RPMI8226 (cell line): ENCODE data around the gene CEP295NL.
"Not testable (repeated sequence)": the region's sequence is repeated elsewhere in the genome, so short reads cannot be mapped to it uniquely, and the experiment has no call there.

ENCODE experiments used
- DNase-seq: peaks from one replicate; pipeline ENCODE4 v3.0.0-alpha.2; 2015

Gene CEP295NL

GRCh38 chr17:78884876-78885667, 17.9 kb downstream of the CEP295NL start:
- no peak for DNase-seq

- DNase-seq: no peak
Observed at GRCh38 chr17:78884148-78884825, 18.7 kb downstream of the CEP295NL start.

- no peak for DNase-seq
Observed at GRCh38 chr17:78883533-78884131, 19.4 kb downstream of the CEP295NL start.

DNA sequence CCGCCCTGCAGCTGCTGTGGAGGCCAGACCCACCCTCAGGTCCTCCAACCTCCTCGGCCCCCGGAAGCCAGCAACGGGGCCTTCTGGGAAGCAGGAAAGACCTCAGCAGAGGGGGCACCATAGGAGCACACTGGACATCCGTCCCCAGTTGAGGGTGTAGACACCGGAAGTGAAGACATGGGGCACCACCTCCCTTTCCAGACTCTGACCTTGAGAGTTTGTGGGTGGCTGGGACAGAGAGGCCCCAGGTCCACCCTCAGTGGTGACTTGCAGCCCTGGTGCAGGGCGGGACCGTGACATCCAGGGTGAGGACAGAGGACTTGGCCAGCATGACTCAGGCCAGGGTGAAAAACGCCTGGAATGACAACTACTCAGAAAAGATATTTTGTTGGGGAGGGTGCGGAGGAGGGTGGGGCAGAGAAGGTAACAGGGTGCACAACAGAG, 19.9 kb downstream of the CEP295NL start:
- no peak for DNase-seq

DNA sequence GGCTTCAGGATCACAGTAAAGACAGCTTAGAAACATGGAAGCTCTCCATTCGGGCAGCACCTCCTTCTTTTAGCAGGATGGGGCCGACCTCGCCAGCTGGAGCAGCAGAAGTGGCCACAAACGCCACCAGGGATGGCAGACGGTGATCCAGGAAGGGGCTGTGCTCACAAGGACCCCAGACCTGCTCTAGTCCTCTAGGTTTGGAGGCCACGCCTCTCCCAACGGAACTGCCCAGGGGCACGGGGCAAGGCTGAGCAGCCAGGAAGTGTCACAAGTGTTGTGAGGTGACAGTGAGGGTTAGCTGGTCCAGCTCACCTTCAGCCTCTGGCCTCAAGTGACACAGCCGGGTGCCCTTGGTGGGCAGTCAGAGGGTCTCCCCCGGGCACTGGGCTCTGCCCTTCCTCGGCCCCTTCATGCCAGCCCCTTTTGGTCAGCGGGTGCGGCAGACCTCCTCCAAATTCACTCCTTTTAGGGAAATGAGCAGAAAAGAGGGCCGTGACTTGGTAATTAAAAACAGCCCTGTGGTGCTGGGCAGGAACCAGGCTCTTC, 20.4 kb downstream of the CEP295NL start:
- no peak for DNase-seq

GRCh38 chr17:78879635-78880186, 23.3 kb downstream of the CEP295NL start:
- no peak for DNase-seq

DNA sequence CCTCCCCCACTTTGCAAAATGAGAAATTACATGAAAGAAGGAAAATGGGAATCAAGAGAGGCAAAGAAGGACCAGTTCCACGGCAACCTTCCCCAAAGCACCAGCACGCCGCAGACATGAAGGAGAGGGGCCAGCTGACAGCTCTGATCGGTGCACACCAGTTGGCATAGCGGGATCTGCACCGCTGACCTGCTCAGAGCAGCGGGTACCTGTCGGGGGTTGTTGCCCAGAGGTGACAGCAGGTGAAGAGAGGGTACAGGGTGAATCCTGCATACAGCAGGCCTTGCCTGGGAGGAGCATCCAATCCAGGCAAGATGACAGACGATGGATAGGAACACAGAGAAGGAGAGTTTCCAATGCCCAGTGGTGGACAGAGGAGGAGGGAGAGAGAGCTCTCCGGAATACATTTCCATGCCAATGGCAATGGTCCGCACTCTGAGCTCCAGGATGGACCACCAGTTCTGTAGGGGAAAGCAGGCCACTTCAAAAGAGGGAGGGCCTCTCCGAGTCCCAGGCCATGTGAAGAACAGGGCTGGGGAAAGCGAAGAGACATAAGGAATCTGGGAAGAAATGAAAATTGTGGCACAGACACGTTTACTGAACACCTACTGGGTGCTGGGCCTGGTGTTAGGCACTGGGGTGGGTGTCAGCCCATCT, 24.0 kb downstream of the CEP295NL start:
- DNase-seq: no peak

- no peak for DNase-seq
Observed at GRCh38 chr17:78878261-78878660, 24.7 kb downstream of the CEP295NL start.

GRCh38 chr17:78876954-78877517, 26.0 kb downstream of the CEP295NL start:
- DNase-seq: not testable (repeated sequence)

- DNase-seq: no peak
Observed at GRCh38 chr17:78876094-78876597, 26.9 kb downstream of the CEP295NL start.

DNA sequence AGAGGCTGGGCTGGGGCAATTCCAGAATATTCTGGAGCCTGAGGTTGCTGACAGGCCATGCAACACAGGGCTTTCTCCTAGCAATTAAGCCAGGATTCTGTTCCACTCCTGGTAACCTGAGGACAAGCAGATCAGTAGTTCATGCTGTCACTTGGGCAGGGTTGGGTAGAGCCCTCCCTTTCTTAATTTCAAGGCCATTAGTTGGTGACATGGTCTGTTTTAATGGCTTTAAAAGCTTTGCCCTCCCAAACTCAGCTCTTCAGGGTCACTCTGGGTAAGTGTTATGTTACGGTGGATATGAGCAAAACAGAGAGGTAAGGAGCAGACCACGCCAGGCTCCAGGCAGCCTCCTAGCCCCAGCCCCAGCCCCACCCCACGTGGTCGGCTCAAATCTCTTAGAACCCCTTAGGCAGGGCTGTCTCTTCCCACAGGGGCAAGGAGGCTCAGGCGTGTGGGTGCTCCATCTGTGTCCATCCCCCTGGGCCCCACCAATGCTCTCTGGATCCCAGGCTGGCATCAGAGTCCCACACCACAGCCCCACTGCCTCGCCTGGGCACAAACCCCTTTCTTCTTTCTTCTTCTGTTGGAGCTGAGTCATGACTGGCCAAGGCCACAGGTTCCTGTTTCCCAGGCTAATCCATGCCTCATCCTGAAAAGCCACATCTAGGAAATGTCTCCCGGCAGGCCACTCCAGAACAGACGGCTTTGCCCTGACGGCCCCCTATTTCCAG, 27.5 kb downstream of the CEP295NL start:
- no peak for DNase-seq

DNA sequence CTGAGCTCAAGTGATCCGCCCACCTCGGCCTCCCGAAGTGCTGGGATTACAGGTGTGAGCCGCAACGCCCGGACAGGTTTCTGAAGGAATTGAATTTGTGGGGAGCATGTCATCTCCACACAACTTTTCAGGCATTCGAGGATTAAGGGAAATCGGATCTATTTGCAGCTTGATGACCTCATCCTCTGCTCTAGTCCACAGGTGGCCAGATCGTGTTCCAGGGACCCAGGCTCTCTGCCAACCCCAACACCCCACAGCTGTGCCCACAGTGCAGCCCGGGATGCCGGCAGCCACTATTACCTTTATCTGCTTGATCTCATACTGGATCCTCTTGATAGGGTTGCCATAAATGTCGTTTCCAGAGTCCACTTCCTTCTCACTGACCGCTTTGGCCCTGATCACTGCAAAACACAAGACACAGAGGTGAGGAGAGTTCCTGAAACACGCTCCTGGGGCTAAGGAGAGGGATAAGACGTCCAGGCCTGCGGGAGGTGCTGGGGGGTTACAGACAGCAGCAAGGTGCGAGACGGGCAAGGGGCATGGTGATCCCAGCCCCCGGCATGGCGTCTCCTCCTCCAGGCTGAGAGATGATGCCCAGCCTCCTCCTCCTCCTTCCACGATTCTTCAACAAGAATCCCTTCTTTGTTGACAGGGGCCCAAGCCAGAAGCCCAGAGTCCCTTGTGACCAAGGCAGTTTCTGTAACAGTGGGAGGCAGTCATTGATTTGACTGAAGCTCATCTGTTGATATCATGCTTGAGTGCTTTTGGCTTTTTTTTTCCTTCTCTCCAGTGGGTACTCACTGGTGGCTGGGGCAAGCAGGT, 29.3 kb downstream of the CEP295NL start:
- DNase-seq: peak; percentile 18

- DNase-seq: no peak
Observed at GRCh38 chr17:78872486-78872885, 30.5 kb downstream of the CEP295NL start.

DNA sequence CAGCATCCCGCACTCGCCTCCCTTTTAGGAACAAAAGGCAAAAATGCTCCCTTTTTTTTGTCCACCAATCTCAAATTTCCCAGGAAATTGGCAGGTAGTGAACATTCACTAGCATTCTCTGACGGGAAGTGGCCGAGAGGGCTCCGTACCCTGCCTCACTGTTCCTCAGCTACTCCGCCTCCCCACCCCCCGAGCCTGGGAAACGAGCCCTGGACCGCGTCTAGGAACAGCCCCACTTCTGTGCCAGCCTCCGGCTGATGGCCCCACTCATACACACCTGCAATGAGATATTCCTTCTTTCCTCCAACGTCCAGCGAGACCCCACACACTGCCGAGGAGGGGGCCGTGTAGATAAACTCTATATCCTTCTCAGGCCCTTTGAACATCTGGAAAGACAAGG, 32.4 kb downstream of the CEP295NL start:
- DNase-seq: no peak

- DNase-seq: no peak
Observed at GRCh38 chr17:78868391-78868790, 34.6 kb downstream of the CEP295NL start.

- not testable (repeated sequence) for DNase-seq
Observed at GRCh38 chr17:78867046-78867445, 36.0 kb downstream of the CEP295NL start.

DNA sequence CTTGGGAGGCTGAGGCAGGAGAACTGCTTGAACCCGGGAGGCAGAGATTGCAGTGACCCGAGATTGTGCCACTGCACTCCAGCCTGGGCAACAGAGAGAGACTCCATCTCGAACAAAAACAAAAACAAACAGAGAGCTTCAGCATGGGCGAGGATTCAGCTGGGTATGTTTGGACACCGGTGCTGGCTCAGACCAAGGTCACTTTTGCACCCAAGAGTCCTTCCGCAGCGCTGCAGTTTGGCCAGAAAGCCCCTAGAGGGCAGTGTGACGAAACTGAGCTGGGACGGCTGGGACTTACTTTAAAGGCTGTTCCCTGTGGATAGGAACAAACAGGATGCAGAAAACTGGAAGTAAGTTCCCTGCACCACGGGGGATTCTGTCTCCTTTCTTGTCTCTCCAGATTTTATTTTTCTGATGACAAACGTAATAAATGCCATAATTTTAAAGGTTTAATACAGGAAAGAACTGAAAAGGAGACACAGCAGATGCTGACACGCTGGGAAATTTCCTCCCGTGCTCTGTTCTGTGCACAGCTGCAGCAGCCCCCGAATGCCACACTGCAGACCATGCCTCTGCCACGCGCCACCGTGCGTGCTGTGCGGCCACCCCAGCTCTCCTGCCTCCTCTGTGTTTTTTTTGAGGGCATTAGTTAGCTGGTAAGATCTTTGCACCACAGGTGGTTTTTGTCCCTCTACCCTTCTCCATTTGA, 37.2 kb downstream of the CEP295NL start:
- DNase-seq: peak; percentile 76

- no peak for DNase-seq
Observed at GRCh38 chr17:78864117-78864516, 38.9 kb downstream of the CEP295NL start.

- DNase-seq: no peak
Observed at GRCh38 chr17:78862073-78863023, 40.7 kb downstream of the CEP295NL start.
